Stimulated activated naive CD4-positive, alpha-beta T cell (primary cell): Measurements from ENCODE around the gene DBN1.

Experiments
- DNase-seq, 6 experiments: peaks; one replicate each; lab custom pipeline; 2025; lab: John Stamatoyannopoulos, UW

DBN1 gene

DNA sequence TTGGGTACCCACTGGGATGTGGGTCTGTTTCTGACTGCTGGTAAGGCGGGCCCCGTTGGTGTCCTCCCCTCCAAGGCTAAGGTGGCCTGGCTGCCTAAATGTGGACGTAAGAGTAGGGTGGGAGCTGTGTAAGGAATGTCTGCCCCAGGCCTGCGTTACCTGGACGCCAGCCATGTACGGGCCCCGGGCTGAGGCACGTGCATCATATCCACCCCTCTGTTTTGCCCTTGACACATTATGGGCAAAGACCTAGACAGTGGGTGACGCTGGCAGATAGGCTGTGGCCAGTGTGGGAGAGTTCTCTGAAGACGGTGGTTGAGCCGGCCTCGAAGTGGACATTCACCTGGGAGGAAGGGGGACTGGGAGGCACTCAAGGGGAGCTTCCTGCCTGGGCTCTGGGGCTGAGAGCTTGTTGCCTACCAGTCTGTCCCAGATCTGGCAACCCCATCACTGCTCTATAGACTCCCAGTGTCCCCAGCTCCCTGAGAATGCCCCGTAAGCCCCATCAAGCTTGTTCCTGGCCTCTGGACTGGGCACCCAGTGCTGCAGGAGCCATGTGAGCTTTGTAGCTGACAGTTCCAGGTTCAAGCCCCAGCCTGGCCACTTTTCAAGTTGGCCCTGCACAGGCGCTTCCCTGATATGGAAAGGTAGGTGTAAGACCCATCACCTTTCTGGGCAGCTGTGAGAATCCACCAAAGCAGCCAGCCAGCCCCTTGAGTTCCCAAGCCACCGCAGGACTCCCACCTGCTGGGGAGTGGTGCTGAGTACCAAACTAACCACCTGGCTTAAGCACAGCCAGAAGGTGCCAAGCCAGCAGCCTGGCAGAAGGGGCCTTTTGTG, 30.1 kb downstream of the DBN1 start:
- no peak for DNase-seq

GRCh38 chr5:177442066-177442826, 31.2 kb downstream of the DBN1 start:
- no peak for DNase-seq

DNA sequence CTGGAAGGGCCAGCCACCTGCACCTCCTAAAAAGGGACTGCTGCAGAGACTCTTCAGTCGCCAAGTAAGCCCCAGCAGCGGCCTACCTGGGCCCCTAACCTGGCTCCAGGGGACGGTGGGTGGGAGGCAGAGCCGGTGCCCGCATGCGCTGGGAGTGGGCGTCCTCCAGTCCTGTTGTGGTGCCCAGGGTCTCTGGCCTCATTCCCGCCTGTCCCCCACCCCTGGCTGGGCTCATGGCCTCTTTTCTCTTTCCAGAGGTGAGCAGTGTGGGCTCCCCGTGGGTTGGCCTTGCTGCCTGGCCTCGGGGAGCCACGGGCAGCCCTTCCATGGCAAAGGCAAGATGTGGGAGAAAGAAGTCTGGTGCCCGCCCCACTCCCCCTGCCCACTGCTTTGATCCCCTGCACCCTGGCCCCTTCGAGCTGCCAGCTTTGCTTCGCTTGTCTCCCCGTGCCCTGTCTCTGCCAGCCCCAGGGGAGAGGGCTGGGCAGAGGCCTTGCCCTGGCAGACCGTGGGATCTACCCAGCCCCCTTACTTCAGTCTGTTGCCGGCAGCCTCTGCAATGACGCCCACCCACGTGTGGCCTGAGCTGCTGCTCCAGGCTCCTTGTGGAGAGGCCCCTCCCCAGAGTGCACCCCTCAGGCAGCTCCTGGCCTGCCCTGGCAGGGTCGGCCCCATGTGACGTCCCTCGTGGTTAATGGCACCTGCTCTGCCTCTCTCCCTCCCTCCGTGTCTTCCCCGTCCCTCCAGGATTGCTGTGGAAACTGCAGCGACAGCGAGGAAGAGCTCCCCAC, 32.2 kb downstream of the DBN1 start:
- DNase-seq, result no peak

DNA sequence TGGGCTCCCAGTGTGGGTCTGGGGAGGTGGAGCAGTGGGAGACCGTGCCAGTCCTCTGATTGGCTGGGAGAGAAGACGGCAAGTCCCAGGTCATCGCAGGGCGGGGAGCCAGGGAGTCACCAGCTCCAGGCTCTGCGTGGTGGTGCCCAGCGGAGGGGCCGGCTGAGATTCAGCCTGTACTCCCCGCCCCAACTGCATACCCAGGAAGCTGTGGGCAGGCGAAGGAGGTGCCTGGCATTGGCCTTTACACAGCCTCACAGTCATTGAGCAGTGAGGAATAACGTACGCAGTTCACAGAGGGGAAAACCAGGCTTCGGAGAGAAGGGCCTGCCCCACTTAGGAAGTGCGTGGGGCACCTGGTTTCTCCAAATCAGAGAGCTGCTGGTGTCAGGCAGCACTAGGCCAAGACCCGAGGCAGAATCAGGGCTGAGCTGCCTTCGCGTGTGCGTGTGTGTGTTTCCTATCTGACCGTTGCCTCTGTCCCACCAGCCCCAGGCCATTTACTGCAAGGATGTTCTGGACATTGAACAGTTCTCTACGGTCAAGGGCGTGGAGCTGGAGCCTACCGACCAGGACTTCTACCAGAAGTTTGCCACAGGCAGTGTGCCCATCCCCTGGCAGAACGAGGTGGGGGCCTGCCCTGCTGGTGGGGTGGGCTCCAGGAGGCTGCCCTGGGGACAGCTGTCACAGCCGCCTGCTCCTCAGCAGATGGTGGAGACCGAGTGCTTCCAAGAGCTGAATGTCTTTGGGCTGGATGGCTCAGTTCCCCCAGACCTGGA, 33.0 kb downstream of the DBN1 start:
- peak in 4 of 6 experiments; percentile 28 to 44 (median 32) for DNase-seq

DNA sequence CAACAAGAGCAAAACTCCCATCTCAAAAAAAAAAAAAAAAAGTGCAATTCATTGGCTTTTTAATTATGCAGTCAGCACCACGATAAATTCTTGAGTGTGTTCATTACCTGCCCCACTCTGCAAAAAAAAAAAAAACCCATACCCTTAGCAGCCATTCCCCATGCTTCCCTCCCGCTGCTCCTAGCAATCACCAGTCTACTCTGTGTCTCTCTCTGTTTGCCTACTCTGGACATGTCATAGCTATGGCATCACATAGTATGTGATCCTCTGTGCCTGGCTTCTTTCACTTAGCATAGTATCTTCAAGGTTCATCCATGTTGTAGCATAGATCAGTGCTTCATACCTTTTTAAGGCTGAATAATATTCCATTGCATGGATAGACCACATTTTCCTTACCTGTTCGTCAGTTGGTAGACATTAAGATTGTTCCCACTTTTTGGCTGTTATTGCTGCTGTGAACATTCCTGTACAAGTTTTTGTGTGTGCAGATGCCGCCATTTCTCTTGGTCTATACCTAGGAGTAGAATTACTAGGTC, 33.8 kb downstream of the DBN1 start:
- DNase-seq, result no peak

DNA sequence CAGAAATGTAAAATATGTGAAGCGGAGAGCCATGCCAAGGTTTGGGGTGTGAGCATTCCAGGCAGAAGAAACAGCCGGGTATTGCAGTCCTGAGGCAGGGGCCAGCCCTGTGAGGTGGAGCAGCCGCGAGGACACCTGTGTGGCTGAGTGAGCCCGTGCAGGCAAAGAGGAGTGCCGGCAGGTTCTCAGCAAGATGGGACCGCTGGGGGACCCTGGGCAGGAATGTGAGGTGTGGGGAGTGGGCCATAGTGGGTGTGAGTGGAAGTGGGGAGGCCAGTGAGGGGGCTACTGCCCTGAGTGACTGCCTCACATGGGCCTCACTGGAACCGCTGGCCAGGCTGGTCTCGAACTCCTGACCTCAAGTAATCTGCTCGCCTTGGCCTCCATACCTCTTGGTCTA, 35.0 kb downstream of the DBN1 start:
- no peak for DNase-seq

DNA sequence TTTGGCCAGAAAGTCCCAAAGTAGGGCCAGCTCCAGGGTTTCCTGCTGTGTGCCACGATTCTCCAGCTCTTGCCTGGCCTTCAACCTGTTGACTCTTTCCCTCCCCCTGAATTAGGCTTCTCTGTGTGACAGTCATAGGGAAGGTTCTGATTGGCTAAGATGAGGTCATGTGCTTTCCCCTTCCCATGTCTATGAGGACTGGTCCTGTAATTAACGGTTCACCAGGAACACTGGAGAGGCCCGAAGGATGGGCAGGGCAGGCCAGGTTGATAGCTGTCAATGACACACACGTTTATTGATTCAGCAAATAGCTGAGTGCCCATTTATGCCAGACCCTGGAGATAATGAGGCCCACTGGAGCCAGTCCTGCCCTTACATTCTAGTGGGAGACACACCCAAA, 35.8 kb downstream of the DBN1 start:
- no peak for DNase-seq

DNA sequence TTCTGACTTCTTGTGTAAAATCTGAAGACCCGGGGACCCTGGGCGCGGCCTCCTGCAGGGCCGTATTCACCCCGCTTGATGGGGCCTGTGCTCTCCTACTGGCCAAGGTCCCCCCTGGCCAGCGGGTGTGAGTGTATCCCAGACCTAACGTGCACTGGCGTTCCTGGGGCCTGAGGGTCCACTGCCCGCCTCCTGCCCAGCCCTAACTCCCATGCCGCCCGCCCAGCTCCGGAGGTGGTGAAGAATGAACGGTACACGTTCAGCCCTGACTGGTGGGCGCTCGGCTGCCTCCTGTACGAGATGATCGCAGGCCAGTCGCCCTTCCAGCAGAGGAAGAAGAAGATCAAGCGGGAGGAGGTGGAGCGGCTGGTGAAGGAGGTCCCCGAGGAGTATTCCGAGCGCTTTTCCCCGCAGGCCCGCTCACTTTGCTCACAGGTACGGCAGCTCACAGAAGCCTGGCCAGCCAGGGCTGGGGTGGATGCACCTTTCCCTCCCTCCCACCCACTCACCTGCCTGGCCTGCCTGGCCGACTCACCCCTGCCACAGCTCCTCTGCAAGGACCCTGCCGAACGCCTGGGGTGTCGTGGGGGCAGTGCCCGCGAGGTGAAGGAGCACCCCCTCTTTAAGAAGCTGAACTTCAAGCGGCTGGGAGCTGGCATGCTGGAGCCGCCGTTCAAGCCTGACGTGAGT, 37.4 kb downstream of the DBN1 start:
- no peak for DNase-seq

- no peak for DNase-seq
Measured at GRCh38 chr5:177434942-177435738, 38.3 kb downstream of the DBN1 start.

DNA sequence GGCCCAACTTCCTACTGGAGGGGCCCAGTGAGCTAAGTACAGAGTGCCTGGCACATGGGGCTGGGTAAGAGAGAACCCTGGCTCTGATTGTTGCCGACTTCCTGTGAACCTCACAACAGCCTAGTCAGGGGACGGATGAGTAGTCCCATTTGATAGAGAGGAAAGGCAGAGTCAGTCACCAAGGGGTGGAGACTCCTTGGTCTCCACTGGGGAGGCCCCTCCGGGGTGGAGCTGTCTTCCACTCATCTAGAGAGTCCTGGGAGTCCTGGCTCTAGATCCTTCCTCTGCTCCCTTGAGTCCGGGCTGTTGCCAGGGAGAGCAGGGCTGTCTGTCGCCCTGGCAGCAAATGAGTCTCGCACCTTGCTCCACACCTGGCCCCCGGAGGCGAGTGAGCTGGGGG, 39.0 kb downstream of the DBN1 start:
- peak in 4 of 6 experiments; percentile 20 to 54 (median 34) for DNase-seq

- DNase-seq, result no peak
Measured at GRCh38 chr5:177433658-177434217, 39.7 kb downstream of the DBN1 start.

DNA sequence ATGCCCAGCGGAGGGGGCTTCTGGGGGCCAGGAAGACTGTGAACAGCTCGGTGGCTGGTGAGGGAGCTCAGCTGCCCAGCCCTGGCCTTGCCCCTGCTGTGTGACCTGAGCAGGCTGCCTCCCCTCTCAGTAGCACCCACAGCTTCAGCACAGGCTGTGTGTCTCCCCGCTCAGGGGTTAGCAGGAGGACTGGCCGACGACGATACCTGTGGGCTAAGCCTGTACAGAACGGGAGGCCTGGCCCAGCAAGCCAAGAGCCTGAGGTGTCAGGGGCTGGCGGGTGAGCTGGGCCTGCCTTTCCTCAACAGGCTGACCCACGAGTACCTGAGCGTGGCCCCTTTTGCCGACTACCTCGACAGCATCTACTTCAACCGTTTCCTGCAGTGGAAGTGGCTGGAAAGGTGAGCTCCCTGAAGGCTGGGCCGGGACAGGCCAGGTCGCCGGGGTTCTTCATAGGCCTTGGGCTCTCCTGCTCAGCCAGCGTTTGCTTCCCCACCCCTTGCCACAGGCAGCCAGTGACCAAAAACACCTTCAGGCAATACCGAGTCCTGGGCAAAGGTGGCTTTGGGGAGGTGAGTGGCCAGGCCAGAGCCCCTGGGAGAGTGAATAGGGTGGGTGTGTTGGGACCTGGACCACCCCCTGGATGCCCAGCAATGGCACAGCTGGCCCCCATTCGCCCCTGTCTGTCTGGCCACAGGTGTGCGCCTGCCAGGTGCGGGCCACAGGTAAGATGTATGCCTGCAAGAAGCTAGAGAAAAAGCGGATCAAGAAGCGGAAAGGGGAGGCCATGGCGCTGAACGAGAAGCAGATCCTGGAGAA, 40.4 kb downstream of the DBN1 start:
- no peak for DNase-seq

DNA sequence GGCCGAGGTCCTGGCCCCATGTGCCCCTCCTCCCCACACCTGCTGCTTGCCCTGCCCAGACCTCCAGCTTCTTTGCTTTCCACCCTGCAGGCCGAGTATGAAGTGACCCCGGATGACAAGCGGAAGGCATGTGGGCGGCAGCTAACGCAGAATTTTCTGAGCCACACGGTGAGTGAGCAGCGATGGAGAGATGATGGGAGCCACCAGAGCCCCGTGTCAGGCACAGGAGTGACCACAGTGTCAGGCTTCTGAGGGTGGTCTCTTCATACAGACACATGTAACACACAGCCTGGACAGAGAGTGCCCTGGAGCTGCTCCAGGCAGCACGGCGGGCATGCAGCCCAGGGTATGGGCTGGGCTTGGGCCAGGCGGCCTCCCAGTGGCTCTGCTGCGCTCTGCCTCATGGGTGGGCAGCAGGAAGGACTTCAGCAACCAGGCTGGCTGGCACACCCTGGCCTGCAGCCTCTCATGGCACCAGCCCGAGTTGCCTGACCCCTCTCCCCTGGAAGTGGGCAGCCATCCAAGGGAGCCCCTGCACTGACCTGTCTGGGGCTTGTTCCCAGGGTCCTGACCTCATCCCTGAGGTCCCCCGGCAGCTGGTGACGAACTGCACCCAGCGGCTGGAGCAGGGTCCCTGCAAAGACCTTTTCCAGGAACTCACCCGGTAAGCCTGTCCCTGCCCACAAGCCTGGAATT, 41.1 kb downstream of the DBN1 start:
- DNase-seq, result peak in 1 of 6 experiments; percentile 51

DNA sequence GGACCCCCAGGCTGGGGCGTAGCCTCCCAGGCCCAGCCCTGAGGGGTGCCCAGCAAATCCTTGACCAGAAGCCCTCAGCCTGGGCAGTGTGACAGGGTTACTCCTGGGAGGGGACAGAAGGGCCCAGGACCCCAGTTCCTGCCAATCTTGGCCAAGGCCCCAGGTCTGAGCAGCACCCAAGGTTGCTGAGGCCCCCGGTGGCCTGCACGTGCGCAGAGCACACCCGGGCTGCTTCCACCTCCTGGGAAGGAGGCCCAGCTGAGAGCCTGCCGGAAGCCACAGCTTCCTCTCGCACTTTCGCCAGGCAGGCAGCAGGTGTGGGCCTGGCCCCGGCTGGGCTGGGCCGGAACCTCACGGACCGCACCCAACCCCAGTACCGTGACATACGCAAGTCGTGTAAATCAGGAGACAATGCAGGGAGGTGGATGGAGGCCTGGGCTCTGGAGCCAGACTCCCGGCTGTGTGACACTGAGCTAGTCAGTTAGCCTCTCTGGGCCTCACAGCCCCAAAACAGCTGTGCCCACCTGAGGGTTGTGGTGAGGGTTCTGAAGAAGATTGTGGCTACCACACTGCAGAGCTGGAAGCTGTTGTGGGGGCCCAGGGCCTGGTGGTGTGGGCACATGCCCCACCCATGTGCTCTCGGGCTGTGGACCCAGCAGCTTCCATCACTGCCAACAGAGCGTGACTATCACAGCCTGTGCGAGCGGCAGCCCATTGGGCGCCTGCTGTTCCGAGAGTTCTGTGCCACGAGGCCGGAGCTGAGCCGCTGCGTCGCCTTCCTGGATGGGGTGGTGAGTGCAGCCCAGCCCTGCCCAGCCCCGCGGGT, 41.9 kb downstream of the DBN1 start:
- peak; percentile 51 to 77 (median 68) for DNase-seq

DNA sequence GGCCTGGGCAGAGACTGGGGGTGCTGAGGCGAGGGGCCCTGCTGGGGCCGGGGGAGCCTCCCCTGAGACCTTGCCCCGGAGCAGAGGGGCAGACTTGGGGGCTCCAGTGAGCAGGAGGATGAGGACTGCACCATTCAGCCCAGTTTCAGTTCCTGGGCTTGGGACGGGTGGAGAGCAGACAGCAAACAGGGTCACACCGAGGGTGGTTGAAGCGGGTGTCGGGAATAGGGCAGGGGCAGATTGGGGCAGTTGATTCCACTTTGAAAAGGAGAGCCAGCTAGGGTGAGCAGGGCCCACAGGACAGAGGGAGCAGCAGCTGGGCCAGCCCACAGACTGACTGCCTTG, 42.5 kb downstream of the DBN1 start:
- DNase-seq, result peak in 1 of 6 experiments; percentile 41

DNA sequence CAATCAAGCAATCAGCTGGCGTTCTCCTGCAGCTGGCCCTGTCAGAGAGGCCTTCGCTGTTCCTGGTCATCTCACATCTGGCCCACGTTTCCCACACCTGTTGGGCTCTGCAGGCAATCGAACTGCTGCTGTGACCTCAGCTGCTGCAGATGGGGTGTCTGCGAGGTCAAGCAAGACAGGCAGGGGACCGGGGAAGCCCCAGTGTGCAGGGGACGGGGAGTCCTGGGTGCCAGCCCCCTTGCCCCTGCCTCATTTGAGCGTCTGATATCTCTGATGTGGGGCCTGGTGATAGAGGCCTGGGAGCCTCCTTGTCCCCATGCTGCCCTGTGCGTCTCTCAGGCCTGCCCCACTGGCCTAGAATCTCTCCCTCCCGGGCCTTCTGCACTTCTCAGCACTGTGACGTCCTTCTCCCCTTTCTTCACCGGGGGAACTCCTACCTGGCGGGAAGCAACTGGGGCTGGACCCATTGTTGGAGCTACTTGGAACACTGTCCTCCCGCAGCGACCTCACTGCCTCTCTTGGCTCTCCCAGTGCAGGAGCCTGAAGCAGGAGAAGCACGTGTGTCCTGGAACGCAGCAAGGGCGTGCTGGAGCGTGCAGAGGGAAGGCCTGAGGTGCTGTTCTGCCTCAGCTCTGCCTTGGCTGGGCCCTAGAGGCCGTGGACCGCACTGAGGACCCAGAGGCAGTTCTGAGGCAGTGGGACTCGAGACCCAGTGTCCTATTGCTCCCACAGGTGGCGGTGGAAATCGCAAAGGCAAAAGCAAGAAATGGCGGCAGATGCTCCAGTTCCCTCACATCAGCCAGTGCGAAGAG, 43.1 kb downstream of the DBN1 start:
- no peak for DNase-seq
